IMR-90 (cell line): Measurements from ENCODE around the gene NAA80. TPM values are rescaled to one million over a fixed set of nuclear protein-coding genes. Genes with fewer than 3 reads are reported as not detected.

Experiments used
- ATAC-seq: fragments of 200-7000 bp; cut with Tn5 transposase; 2 replicates; pipeline ENCODE4 v1.9.1; 2020; ENCODE audit warnings: low read depth, mild to moderate bottlenecking, moderate library complexity
- BruUV-seq: library from RNA; stranded (reverse); fragments of 400-500 nt; replicated peaks from 2 replicates; lab custom pipeline; 2021; lab: Mats Ljungman, UMichigan
- CTCF ChIA-PET: fragments of 300-600 bp; formaldehyde crosslinking; extraction: SDS; loops from one replicate; lab custom pipeline; 2021; ENCODE audit warnings: antibody characterized with exemption; lab: Yijun Ruan, JAX
- POLR2A ChIA-PET: fragments of 300-600 bp; sonication (Branson Sonifier 250); formaldehyde crosslinking; loops from one replicate; lab custom pipeline; 2022; ENCODE audit warnings: antibody characterized with exemption; ENCODE audit not compliant: unreplicated experiment; lab: Charles Lee
- DNase-seq: peaks from one replicate; pipeline ENCODE4 v3.0.0; 2013
- H2AFZ ChIP-seq: replicated peaks from 2 replicates; pipeline ENCODE3; 2013; ENCODE audit warnings: low read length, mild to moderate bottlenecking; ENCODE audit not compliant: poor library complexity
- H2AK5ac ChIP-seq: 2 replicates; pipeline ENCODE4 v1.6.1; 2013; ENCODE audit warnings: low read depth, low read length, inconsistent platforms
- H2AK9ac ChIP-seq: replicated peaks from 2 replicates; pipeline ENCODE3; 2013; ENCODE audit warnings: mild to moderate bottlenecking, low read depth, low read length, moderate library complexity; ENCODE audit not compliant: poor library complexity
- H2BK120ac ChIP-seq: 2 replicates; pipeline ENCODE4 v1.6.1; 2013; ENCODE audit warnings: low read depth, low read length, inconsistent platforms
- H2BK15ac ChIP-seq: 3 replicates; pipeline ENCODE4 v1.6.1; 2013; ENCODE audit warnings: low read depth, low read length, inconsistent platforms
- H2BK20ac ChIP-seq: 2 replicates; pipeline ENCODE4 v1.6.1; 2013; ENCODE audit warnings: low read depth, mild to moderate bottlenecking, inconsistent platforms, low read length, moderate library complexity
- H2BK5ac ChIP-seq: 2 replicates; pipeline ENCODE4 v1.6.1; 2013; ENCODE audit warnings: mild to moderate bottlenecking, low read depth, low read length, inconsistent platforms; ENCODE audit not compliant: poor library complexity, severe bottlenecking
- H3K14ac ChIP-seq: replicated peaks from 2 replicates; pipeline ENCODE4 v1.6.1; 2013; ENCODE audit warnings: low read depth, low read length, inconsistent platforms
- H3K18ac ChIP-seq: 2 replicates; pipeline ENCODE4 v1.6.1; 2013; ENCODE audit warnings: low read depth, low read length, control low read depth
- H3K23ac ChIP-seq: 2 replicates; pipeline ENCODE4 v1.6.1; 2013; ENCODE audit warnings: low read depth, low read length, inconsistent platforms
- H3K27ac ChIP-seq: 2 replicates; pipeline ENCODE4 v1.5.1; 2013; ENCODE audit warnings: mild to moderate bottlenecking, control low read depth, low read length; ENCODE audit not compliant: insufficient read depth
- H3K27me3 ChIP-seq: 2 replicates; pipeline ENCODE4 v1.6.1; 2013; ENCODE audit warnings: low read length; ENCODE audit not compliant: control insufficient read depth, insufficient read depth
- H3K36me3 ChIP-seq: 2 replicates; pipeline ENCODE4 v1.6.1; 2013; ENCODE audit warnings: low read length, mixed read lengths; ENCODE audit not compliant: control insufficient read depth, insufficient read depth
- H3K4ac ChIP-seq: 2 replicates; pipeline ENCODE4 v1.6.1; 2013; ENCODE audit warnings: low read depth, low read length, inconsistent platforms
- H3K4me1 ChIP-seq: 2 replicates; pipeline ENCODE4 v1.6.1; 2013; ENCODE audit warnings: low read length, mixed read lengths; ENCODE audit not compliant: control insufficient read depth, insufficient read depth
- H3K4me2 ChIP-seq: 2 replicates; pipeline ENCODE4 v1.6.1; 2013; ENCODE audit warnings: low read depth, mild to moderate bottlenecking, control low read depth, low read length, moderate library complexity
- H3K4me3 ChIP-seq: 2 replicates; pipeline ENCODE4 v1.5.1; 2013; ENCODE audit warnings: low read depth, mild to moderate bottlenecking, control low read depth, low read length, moderate library complexity; ENCODE audit not compliant: insufficient read depth
- H3K56ac ChIP-seq: 2 replicates; pipeline ENCODE4 v1.6.1; 2013; ENCODE audit warnings: low read length, inconsistent platforms; ENCODE audit not compliant: insufficient read depth; ENCODE audit errors: extremely low read depth
- H3K79me1 ChIP-seq, 2 experiments: 2 replicates each; pipeline ENCODE4 v1.6.1; 2013; ENCODE audit warnings: low read length in 2 of 2, inconsistent platforms in 1 of 2, low read depth in 1 of 2
- H3K9ac ChIP-seq: 2 replicates; pipeline ENCODE4 v1.6.1; 2013; ENCODE audit warnings: low read depth, low read length, control low read depth
- H3K9me1 ChIP-seq: 2 replicates; pipeline ENCODE4 v1.6.1; 2013; ENCODE audit warnings: low read length, inconsistent platforms; ENCODE audit not compliant: insufficient read depth
- H3K9me3 ChIP-seq: 2 replicates; pipeline ENCODE4 v1.6.1; 2013; ENCODE audit warnings: low read length; ENCODE audit not compliant: control insufficient read depth, insufficient read depth
- H4K20me1 ChIP-seq: 2 replicates; pipeline ENCODE4 v1.6.1; 2013; ENCODE audit warnings: low read length, inconsistent platforms; ENCODE audit not compliant: insufficient read depth
- H4K5ac ChIP-seq: 2 replicates; pipeline ENCODE4 v1.6.1; 2013; ENCODE audit warnings: mild to moderate bottlenecking, low read depth, low read length, control low read depth
- H4K8ac ChIP-seq, 2 experiments: 2 replicates each; pipeline ENCODE4 v1.6.1; 2013; ENCODE audit warnings: low read depth in 2 of 2, low read length in 2 of 2, control low read depth in 1 of 2, inconsistent platforms in 1 of 2
- H4K91ac ChIP-seq: 2 replicates; pipeline ENCODE4 v1.6.1; 2013; ENCODE audit warnings: low read depth, low read length, inconsistent platforms; ENCODE audit not compliant: insufficient read depth
- CTCF ChIP-seq: conservative IDR thresholded peaks from 2 replicates; pipeline ENCODE4 v1.5.1; 2012; ENCODE audit warnings: mild to moderate bottlenecking, low read depth, low read length, improper control_type of control experiment
- RCOR1 ChIP-seq: IDR thresholded peaks from 2 replicates; pipeline ENCODE4 v1.6.1; 2012; ENCODE audit warnings: mild to moderate bottlenecking, low read length, improper control_type of control experiment; ENCODE audit not compliant: insufficient replicate concordance
- WGBS, 2 experiments: methylation state at CpG; one replicate each; pipeline versions ENCODE4 v1.1.5 to v1.1.7; 2013; ENCODE audit warnings: missing lambda C conversion rate in 2 of 2; ENCODE audit not compliant: insufficient read length in 1 of 2; ENCODE audit errors: extremely low coverage in 2 of 2; 5-methylcytosine and 5-hydroxymethylcytosine counted together
- dilution Hi-C: fragments of 300-500 bp; cut with HindIII; formaldehyde crosslinking; loops from one replicate; pipeline ENCODE4 v1.14.3; 2018; ENCODE audit warnings: low sequenced_read_pairs; ENCODE audit not compliant: unreplicated experiment
- in situ Hi-C: fragments of 300-500 bp; cut with MboI; formaldehyde crosslinking; loops from 3 replicates; pipeline ENCODE4 v1.14.3; 2019; ENCODE audit warnings: low sequenced_read_pairs, inconsistent platforms, mixed read lengths
- intact Hi-C: fragments of 100-400 bp; cut with micrococcal nuclease; formaldehyde crosslinking; loops from 2 replicates; pipeline ENCODE4 v1.10.0; 2022
- polyA plus RNA-seq, 3 experiments: library from polyadenylated mRNA; depleted of rRNA; stranded (reverse); fragments of >200 nt; gene quantifications; 2 replicates each; pipeline ENCODE4 v1.2.3, GENCODE V29; 2012; ENCODE audit warnings: low replicate concordance in 1 of 3
- total RNA-seq: library from RNA; depleted of rRNA; stranded (reverse); fragments of >200 nt; gene quantifications from 2 replicates; pipeline ENCODE4 v1.2.3, GENCODE V29; 2012

NAA80 gene
- total and polyA plus RNA-seq, 2 of the 4 experiments (the other 2 are of a cell fraction) = 5.0 to 14.4 TPM

- H2BK120ac ChIP-seq = no peak overlapping the region
- H2BK15ac ChIP-seq = no peak overlapping the region
- POLR2A ChIA-PET = no interaction called here
- DNase-seq (no peak), ATAC-seq (no peak)
- BruUV-seq = no TSS peak
- no peaks in the 10 kb centered on the region for H4K20me1 ChIP-seq
- peak overlapping the region; percentile 15 for H2AK9ac ChIP-seq
- no peak overlapping the region for H3K23ac ChIP-seq
- no peaks in the 10 kb centered on the region for H3K9me3 ChIP-seq
- peak overlapping the region; percentile 76 to 88; a peak in 2 of 4 replicates for H4K8ac ChIP-seq
- TF ChIP-seq CTCF = peak; percentile 18; the same call in 1 of the 2 replicates
- TF ChIP-seq RCOR1 = no peak
- H4K5ac ChIP-seq = peak overlapping the region; percentile 4; the same call in 1 of the 2 replicates
- CTCF ChIA-PET = interaction anchor here (1.9 kb wide), 1 partner anchor 26 kb away, joined by 4 read pairs; no protein-coding TSS in a partner anchor
- peaks cover 13% of the 10 kb centered on the region for H3K4me1 ChIP-seq
- H3K36me3 ChIP-seq = no peaks in the 10 kb centered on the region
- in situ Hi-C loops (no loop called here), dilution Hi-C loops (no loop called here), intact Hi-C loops (no loop called here)
- 60% methylated on average over 6 of the region's 9 CpGs; no CpG with 5 or more reads in 1 of the 2 experiments for WGBS, 2 experiments
- peak overlapping the region; percentile 76 for H2AK5ac ChIP-seq
- H3K18ac ChIP-seq = no peak overlapping the region
- H2AFZ ChIP-seq = peak overlapping the region; percentile 93
- H2BK20ac ChIP-seq = no peak overlapping the region
- no peak overlapping the region for H2BK5ac ChIP-seq
- no peaks in the 10 kb centered on the region for H3K27me3 ChIP-seq
- H3K14ac ChIP-seq = peak overlapping the region; percentile 56
- H3K27ac ChIP-seq = peak overlapping the region; percentile 16; the same call in 1 of the 2 replicates
- H3K79me1 ChIP-seq = peaks cover 13 to 28% of the 10 kb centered on the region in 2 experiments; a peak in 3 of 4 replicates
- H4K91ac ChIP-seq = peak overlapping the region; percentile 29
- peak overlapping the region; percentile 83 for H3K9ac ChIP-seq
- H3K56ac ChIP-seq = no peak overlapping the region
- H3K4ac ChIP-seq = peak overlapping the region; percentile 71
- H3K9me1 ChIP-seq = peaks cover 17% of the 10 kb centered on the region
- H3K4me3 ChIP-seq = peak overlapping the region; percentile 85
- peak overlapping the region; percentile 88 for H3K4me2 ChIP-seq
These were observed 1.1 kb downstream of the NAA80 start for GRCh38 chr3:50297896-50298725.
